NCI-H524 (cell line): ENCODE measurements around the gene SPAG9.

ENCODE experiments used
- DNase-seq, 2 experiments: peaks; one replicate each; lab custom pipeline; 2025; lab: John Stamatoyannopoulos, UW

The SPAG9 gene

DNA sequence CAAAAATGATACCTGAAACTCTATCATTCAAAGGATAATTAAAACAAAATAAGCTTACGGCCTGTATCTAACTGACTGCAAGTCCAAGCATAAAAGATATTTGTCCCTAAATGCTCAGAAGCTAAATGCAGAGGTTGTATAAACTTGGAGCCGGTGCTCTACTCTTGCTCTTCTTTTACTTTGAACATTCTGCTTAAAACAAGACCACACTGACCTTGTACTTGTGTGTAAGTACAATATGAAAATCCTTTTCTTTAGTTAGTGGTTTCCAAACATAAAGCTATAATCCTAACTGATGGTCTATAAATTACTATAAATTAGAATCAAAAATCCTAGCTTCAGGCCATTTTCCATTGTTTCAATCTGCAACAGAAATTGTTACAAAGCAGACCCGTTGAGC lies 74.6 kb downstream of the SPAG9 start:
- DNase-seq, result peak in 1 of 2 experiments; percentile 35

GRCh38 chr17:51045621-51046020 lies 75.0 kb downstream of the SPAG9 start:
- peak; percentile 31 to 74 for DNase-seq

DNA sequence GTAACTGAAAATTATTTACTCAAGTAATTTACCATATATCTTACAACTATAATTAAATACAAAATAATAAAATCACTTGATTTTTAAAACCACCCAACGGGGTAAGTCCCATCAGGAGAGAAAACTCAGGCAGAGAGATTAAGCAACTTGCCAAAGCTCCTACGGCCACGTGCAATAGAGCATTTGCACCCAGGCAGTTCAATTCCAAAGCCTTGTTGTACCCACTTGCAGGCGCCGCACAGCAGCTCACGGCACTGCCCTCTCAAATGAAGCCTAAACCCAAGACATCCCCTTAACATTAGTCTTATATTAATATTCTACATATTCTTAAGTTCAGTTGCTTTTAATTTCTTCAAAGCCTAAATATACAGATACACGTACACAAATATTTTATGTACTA lies 75.7 kb downstream of the SPAG9 start:
- peak; percentile 58 to 83 for DNase-seq

DNA sequence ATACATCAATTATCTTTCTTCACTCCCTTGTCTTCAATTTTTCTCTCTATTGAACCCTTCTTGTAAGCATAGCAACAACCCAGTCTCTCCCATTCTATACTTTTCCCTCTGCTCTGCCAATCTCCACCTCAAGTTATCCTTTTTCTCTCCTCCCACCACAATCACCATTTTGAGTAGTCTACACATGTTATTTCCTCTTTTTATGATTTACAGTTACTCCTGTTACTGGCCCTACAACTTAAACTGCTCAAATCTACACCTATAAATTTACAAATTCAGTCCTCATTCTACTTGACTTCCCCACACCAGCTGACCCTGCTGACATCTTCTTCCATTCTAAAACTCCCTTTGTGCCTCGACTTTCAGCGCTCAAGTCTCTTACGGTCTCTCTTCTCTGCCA lies 84.6 kb downstream of the SPAG9 start:
- no peak for DNase-seq

DNA sequence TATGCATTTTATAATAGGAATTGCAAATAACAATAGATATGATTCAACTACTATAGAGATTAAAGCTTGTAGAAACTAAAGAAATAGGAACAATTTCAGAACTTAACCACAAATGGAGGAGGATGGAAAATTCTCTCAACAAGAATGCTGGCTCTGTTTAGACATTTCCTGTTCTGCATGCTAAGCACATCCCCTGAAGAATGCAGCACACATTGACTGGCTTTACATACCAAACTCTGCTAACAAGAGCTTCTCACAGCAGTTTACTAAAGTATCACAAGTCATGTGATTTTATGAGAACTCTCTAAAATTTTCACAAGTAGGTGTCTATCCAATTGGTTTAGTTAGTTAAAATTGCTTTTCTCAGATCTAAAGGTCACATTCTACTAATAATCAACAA lies 85.2 kb downstream of the SPAG9 start:
- DNase-seq, result no peak

GRCh38 chr17:51034800-51035199 lies 85.9 kb downstream of the SPAG9 start:
- no peak for DNase-seq

DNA sequence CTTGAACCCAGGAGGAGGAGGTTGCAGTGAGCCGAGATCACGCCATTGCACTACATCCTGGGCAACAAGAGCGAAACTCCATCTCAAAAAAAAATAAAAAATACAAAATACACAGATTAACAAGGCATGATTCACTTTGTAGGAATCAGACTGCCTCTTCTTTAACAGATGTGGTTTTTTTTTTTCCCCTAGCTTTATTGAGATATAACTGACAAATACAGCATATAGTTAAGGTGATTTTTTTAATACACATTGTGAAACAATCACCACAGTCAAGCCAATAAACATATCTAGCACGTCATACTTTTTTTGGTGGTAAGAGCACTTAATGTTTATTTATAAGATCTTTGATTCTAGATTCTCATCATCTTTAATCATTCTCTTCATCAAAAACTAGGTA lies 87.8 kb downstream of the SPAG9 start:
- no peak for DNase-seq

DNA sequence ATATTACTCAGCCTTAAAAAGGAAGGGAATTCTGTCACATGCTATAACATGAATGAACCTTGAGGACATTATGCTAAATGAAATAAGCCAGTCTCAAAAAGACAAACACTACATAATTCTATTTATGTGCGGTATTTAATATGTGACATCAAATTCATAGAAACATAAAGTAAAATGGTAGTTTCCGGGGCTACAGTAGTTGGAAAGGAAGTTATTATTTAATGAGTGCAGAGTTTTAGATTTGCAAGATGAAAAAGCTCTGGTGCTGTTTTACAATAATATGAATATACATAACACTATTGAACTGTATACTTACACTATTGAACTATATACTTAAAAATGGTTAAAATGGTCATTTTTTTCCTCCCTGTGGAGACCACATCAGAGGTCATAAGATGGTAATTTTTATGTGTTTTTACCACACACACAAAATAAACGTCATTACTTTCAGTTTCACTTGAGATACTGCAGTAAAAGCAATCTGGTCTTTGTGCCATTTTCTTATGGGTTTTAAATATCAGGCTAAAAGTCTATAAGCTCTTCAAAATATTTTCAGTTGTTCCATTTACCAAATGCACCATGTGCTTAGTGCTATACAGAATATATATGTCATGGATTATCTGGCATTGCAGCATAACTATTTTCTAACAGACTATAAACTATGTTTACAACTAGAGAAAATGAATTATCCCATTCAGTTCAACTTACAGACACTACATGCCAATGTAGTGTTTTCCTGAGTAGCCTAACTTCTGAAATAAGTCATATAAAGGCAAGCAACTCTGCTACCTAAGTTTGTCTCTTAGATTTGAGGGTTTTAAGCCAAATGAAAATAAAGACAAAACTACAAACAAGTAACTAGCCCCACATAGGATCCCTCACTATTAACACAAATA lies 90.9 kb downstream of the SPAG9 start:
- no peak for DNase-seq

DNA sequence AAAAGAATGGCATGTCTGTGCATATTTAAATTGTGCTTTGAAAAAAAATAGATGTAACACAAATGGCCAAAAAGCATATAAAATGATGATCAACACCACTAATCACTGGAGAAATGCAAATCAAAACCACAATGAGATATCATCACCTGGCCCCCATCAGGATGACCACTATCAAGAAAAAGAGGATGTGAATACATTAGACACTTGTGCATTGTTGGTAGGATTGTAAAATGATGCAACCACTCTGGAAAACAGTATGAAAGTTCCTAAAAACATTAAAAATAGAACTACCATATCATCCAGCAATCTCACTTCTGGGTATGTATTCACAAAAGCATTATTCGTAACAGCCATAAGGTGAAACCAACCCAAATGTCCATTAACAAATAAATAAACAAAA lies 91.5 kb downstream of the SPAG9 start:
- DNase-seq, result no peak

DNA sequence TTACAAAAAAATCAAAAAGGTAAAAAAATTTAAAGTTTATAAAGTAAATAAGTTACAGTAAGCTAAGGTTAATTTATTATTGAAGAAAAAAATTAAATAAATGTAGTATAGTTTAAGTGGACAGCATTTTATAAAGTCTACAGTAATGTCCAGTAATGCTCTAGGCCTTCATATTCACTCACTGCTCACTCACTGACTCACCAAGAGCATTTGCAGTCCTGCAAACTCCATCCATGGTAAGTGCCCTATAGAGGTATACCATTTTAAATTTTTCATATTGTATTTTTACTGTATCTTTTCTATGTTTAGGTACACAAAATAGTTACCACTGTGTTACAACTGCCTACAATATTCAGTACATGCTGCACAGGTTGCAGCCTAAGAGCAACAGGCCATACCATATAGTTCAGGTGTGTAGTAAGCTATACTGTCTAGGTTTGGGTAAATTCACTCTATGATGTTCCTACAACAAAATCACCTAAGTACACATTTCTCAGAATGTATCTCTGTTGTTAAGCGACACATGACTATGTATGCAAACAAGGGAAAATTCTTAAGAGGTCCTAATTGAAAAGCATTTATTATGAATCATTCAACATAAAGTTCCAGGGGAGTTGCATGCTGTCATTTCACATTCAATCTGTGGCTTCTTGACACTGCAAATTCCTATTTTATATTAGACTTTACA lies 92.3 kb downstream of the SPAG9 start:
- no peak for DNase-seq

GRCh38 chr17:51018541-51018940 lies 102.1 kb downstream of the SPAG9 start:
- no peak for DNase-seq

GRCh38 chr17:51017270-51017669 lies 103.4 kb downstream of the SPAG9 start:
- DNase-seq, result no peak

- DNase-seq, result no peak
These were observed 104.6 kb downstream of the SPAG9 start for GRCh38 chr17:51016099-51016498.

DNA sequence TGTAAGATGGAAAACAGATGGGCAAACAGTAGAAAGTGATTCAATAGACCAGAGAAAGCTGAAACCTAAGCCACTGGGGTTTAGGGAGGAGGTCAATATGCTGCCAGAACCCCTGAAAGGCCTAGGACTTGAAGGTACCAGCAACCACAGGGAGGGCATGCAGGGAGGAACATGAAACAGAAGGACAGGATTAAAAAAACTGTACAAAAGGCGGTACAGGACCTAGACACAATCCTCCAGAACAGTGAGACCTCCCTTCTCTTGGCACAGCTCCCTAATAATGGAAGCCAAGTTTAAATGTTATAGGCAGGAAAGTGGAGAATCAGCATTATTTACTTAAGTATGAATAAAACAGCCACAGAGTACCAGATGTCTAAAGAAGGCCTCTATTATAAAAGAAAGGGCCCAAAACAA lies 105.5 kb downstream of the SPAG9 start:
- DNase-seq, result peak in 1 of 2 experiments; percentile 75

- DNase-seq, result no peak
These were observed 106.5 kb downstream of the SPAG9 start for GRCh38 chr17:51014129-51014528.

- no peak for DNase-seq
These were observed 107.3 kb downstream of the SPAG9 start for GRCh38 chr17:51013322-51013721.

DNA sequence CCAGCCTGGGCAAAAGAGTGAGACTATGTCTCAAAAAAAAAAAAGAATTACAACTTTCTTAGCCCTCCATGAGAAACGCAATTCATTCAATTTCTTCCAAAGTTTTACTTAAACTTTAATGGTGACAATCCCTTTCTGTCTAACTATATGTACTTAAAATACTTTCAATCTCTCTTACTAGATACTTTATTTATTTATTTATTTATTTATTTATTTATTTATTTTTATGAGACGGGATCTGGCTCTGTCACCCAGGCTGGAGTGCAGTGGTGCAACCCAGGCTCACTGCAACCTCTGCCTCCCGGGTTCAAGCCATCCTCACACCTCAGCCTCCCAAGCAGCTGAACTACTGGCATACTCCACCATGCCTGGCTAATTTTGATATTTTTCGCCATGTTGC lies 108.1 kb downstream of the SPAG9 start:
- no peak for DNase-seq

DNA sequence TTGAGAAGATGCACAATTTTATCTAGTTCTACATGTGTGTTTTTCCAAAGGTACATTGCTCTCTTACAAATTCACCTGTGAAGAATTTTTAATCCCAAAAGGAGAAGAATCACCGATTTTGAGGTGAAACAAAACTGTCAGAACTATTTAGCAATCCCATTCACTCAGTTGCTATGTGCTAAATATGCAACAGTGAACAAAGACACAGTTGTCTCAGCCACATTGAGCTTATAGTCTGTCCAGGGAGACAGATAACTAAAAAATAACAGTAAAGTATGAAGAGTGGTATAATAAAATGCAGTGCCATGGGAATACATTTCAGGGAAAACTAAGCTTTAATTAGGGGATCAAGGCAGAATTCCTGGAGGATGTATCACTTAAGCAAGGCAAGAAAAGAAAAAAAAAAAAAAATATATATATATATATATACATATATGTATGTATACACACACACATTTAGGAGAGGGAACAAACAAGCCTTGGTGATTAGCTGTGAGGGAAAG lies 110.4 kb downstream of the SPAG9 start:
- DNase-seq, result no peak

- no peak for DNase-seq
These were observed 114.1 kb downstream of the SPAG9 start for GRCh38 chr17:51006601-51007000.

DNA sequence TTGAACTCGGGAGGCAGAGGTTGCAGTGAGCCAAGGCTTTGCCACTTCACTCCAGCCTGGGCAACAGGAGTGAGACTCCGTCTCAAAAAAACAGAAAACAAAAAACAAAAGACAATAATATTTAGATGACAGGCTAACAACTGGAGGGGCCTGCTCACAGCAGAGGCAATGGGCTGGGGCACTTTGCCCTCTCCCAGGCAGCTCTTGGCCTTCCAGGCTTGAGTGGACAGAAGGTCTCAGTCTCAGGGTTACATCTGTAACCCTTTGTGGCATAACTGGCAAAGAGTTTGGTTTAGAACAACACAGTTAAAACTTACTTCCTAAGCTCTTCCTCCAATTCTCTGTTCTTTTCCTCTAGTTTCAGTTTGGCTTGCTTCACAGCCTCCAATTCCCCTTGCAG lies 114.9 kb downstream of the SPAG9 start:
- no peak for DNase-seq

GRCh38 chr17:51004249-51004648 lies 116.4 kb downstream of the SPAG9 start:
- DNase-seq, result no peak

GRCh38 chr17:51000835-51001638 lies 119.6 kb downstream of the SPAG9 start:
- DNase-seq, result peak in 1 of 2 experiments; percentile 69
